Astrocyte of the cerebellum (primary cell): ENCODE measurements around the gene PLA2G4A.

Experiments
- DNase-seq: peaks from one replicate; pipeline ENCODE4 v3.0.0-alpha.2; 2011; ENCODE audit warnings: low read depth
- H3K4me3 ChIP-seq: 2 replicates; pipeline ENCODE4 v1.5.1; 2011; ENCODE audit warnings: mild to moderate bottlenecking, low read depth, low read length, moderate library complexity
- CTCF ChIP-seq: IDR thresholded peaks from 2 replicates; pipeline ENCODE4 v1.5.1; 2012; ENCODE audit warnings: low read length, low read depth, moderate library complexity, mild to moderate bottlenecking; ENCODE audit errors: missing control alignments
- in situ Hi-C: cut with HindIII; loops from 2 replicates; pipeline ENCODE4 v1.10.0; 2017; ENCODE audit warnings: low sequenced_read_pairs

Gene PLA2G4A

DNA sequence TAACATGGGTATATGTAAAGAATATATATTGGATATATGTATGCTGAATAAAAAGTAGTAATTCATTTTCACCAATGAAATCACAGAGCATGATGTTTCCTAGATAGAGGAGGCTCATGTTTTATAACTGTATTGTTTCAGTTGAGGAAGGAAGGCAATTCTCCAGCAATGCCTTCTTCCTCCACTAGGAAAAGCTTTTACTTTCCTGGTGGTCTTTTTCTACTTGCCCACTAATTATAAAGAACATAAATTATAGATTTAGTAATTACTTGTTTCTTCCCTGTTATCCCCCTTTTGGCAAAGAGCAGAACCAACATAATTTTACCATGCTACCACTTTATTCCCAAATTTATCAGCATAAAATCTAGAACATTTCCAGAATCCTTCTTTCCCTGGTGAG is 159.0 kb downstream of the PLA2G4A start:
- peak; percentile 40 for TF ChIP-seq CTCF
- no peak overlapping the region for H3K4me3 ChIP-seq
- no peak for DNase-seq
- in situ Hi-C loops: loop anchor here (5.0 to 25.0 kb wide), 2 partner anchors 380 to 500 kb away; no protein-coding TSS in a partner anchor

- no peak for DNase-seq
- no peak overlapping the region for H3K4me3 ChIP-seq
- in situ Hi-C loops: loop anchor here (25.0 kb wide), 1 partner anchor 507 kb away; no protein-coding TSS in a partner anchor
- TF ChIP-seq CTCF: no peak
Measured at GRCh38 chr1:186993996-186994395, 165.2 kb downstream of the PLA2G4A start.

DNA sequence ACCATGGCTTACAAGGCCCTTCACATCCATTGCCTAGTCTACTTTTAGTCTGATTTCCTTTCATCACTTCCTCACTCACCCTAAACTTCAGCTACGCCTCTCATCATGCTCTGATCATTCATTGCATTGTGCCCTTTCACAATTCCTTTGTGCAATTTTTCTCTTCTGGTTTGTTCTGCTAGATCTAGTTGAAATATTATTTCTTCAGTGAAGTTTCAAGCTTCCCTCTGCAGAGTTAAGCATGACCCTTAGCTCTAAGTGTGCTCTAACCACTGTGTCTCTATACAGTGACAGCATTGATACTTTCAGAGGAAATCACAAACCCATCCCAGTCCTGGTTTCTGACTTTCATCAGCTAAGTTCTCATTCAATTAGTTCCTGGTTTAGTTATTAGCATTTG is 166.1 kb downstream of the PLA2G4A start:
- no peak overlapping the region for H3K4me3 ChIP-seq
- no peak for DNase-seq
- in situ Hi-C loops: loop anchor here (25.0 kb wide), 1 partner anchor 508 kb away; no protein-coding TSS in a partner anchor
- TF ChIP-seq CTCF: no peak

- TF ChIP-seq CTCF: no peak
- no peak for DNase-seq
- H3K4me3 ChIP-seq: no peak overlapping the region
- in situ Hi-C loops: loop anchor here (25.0 kb wide), 1 partner anchor 510 kb away; no protein-coding TSS in a partner anchor
Measured at GRCh38 chr1:186996816-186997215, 168.1 kb downstream of the PLA2G4A start.

- no peak overlapping the region for H3K4me3 ChIP-seq
- TF ChIP-seq CTCF: no peak
- in situ Hi-C loops: loop anchor here (25.0 kb wide), 1 partner anchor 511 kb away; no protein-coding TSS in a partner anchor
- no peak for DNase-seq
Measured at GRCh38 chr1:186997877-186998276, 169.1 kb downstream of the PLA2G4A start.

DNA sequence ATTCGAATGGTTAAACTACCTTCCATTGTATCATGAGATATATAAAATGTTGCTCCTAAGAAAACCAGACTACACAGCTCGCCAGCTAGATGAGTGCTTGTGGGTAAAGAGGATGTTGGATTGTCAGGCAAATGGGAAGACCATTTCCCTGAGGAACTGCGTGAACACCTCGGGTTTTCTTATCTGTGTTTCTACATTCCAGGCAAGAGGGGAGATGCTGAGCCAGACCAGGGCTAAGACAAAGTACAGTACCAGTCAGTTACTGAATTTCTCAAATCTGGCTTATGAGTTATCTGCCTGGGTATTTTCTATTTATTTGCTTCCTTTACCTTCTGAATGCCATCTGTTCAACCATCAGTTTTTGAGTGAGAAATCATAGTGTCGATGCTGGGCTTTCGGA is 170.8 kb downstream of the PLA2G4A start:
- H3K4me3 ChIP-seq: no peak overlapping the region
- no peak for TF ChIP-seq CTCF
- in situ Hi-C loops: loop anchor here (25.0 kb wide), 1 partner anchor 512 kb away; no protein-coding TSS in a partner anchor
- no peak for DNase-seq
